CD14-positive monocyte (primary cell): Measurements from ENCODE around the gene EXOC6B. TPM values are rescaled to one million over a fixed set of nuclear protein-coding genes. Genes with fewer than 3 reads are reported as not detected.

Experiments
- DNase-seq, 3 donors: peaks; one replicate each; pipeline ENCODE4 v3.0.0-alpha.2; 2011 to 2022
- H2AFZ ChIP-seq: 2 replicates; pipeline ENCODE4 v1.6.0; 2012; ENCODE audit warnings: mild to moderate bottlenecking, low read depth, low read length, inconsistent platforms; ENCODE audit not compliant: insufficient read depth, poor library complexity, severe bottlenecking
- H3K27ac ChIP-seq, 2 donors: 1 replicate in 1 of 2; 2 replicates in 1 of 2; pipeline ENCODE4 v1.5.1; 2012 to 2013; ENCODE audit warnings: low read length in 2 of 2, control low read depth in 1 of 2, inconsistent platforms in 1 of 2, low read depth in 1 of 2, mild to moderate bottlenecking in 1 of 2
- H3K27me3 ChIP-seq, 2 donors: one replicate each; pipeline versions ENCODE4 v1.6.0 to v1.6.1; 2011 to 2013; ENCODE audit warnings: low read length in 2 of 2; ENCODE audit not compliant: control insufficient read depth in 2 of 2, insufficient read depth in 2 of 2
- H3K36me3 ChIP-seq, 2 donors: replicated peaks in 1 of 2; 1 replicate in 1 of 2; 2 replicates in 1 of 2; pipeline versions ENCODE4 v1.5.1 to v1.6.1; 2012 to 2013; ENCODE audit warnings: low read length in 2 of 2, control low read depth in 1 of 2, inconsistent platforms in 1 of 2, mild to moderate bottlenecking in 1 of 2; ENCODE audit not compliant: insufficient read depth in 2 of 2, control insufficient read depth in 1 of 2
- H3K4me1 ChIP-seq, 2 donors: 1 replicate in 1 of 2; 2 replicates in 1 of 2; pipeline versions ENCODE4 v1.5.1 to v1.6.1; 2012 to 2013; ENCODE audit warnings: low read length in 2 of 2, control low read depth in 1 of 2, inconsistent platforms in 1 of 2, mild to moderate bottlenecking in 1 of 2, moderate library complexity in 1 of 2; ENCODE audit not compliant: insufficient read depth in 2 of 2, control insufficient read depth in 1 of 2
- H3K4me2 ChIP-seq: replicated peaks from 2 replicates; pipeline ENCODE3; 2012; ENCODE audit warnings: low read length, moderate library complexity, mild to moderate bottlenecking; ENCODE audit not compliant: poor library complexity, severe bottlenecking; ENCODE audit errors: extremely low read depth
- H3K4me3 ChIP-seq, 3 experiments: fragments of 200-600 bp in 1 of 3; sonication (generic) in 1 of 3; replicated peaks in 1 of 3; 1 replicate in 2 of 3; 2 replicates in 1 of 3; pipeline ENCODE4 v1.5.1; 2011 to 2013; ENCODE audit warnings: low read length in 3 of 3, mild to moderate bottlenecking in 3 of 3, control low read depth in 2 of 3, low read depth in 2 of 3, inconsistent platforms in 1 of 3, moderate library complexity in 1 of 3
- H3K79me2 ChIP-seq: 2 replicates; pipeline ENCODE4 v1.6.0; 2012; ENCODE audit warnings: mild to moderate bottlenecking, control low read depth, inconsistent platforms, low read length, moderate library complexity; ENCODE audit not compliant: insufficient read depth
- H3K9ac ChIP-seq: 2 replicates; pipeline ENCODE4 v1.6.0; 2017; ENCODE audit warnings: low read length, mild to moderate bottlenecking; ENCODE audit not compliant: insufficient read depth, poor library complexity, severe bottlenecking
- H3K9me3 ChIP-seq, 2 donors: replicated peaks in 1 of 2; 1 replicate in 1 of 2; 2 replicates in 1 of 2; pipeline versions ENCODE4 v1.5.1 to v1.6.1; 2012 to 2013; ENCODE audit warnings: low read length in 2 of 2, control low read depth in 1 of 2; ENCODE audit not compliant: control insufficient read depth in 1 of 2, insufficient read depth in 1 of 2
- H4K20me1 ChIP-seq: 2 replicates; pipeline ENCODE4 v1.6.0; 2012; ENCODE audit warnings: mild to moderate bottlenecking, low read length, control low read depth, moderate library complexity; ENCODE audit not compliant: insufficient read depth
- H3K27ac Mint-ChIP-seq, 7 donors: one replicate each; pipeline ENCODE4 v1.8.0; 2020; ENCODE audit warnings: mild to moderate bottlenecking in 7 of 7, mixed read lengths in 7 of 7, moderate library complexity in 6 of 7, inconsistent platforms in 2 of 7
- H3K27me3 Mint-ChIP-seq, 3 donors: one replicate each; pipeline ENCODE4 v1.8.0; 2021 to 2022; ENCODE audit warnings: low read depth in 3 of 3, mild to moderate bottlenecking in 3 of 3, mixed read lengths in 3 of 3, moderate library complexity in 3 of 3, inconsistent platforms in 1 of 3
- H3K36me3 Mint-ChIP-seq, 2 donors: one replicate each; pipeline ENCODE4 v1.8.0; 2020; ENCODE audit warnings: mixed read lengths in 2 of 2, inconsistent platforms in 1 of 2, mild to moderate bottlenecking in 1 of 2
- H3K4me1 Mint-ChIP-seq: one replicate; pipeline ENCODE4 v1.8.0; 2020; ENCODE audit warnings: mild to moderate bottlenecking, mixed read lengths
- H3K4me3 Mint-ChIP-seq, 2 donors: one replicate each; pipeline ENCODE4 v1.8.0; 2020; ENCODE audit warnings: mild to moderate bottlenecking in 2 of 2, mixed read lengths in 2 of 2, moderate library complexity in 1 of 2
- H3K9me3 Mint-ChIP-seq, 7 donors: one replicate each; pipeline ENCODE4 v1.8.0; 2020 to 2022; ENCODE audit warnings: mixed read lengths in 7 of 7, mild to moderate bottlenecking in 6 of 7, moderate library complexity in 6 of 7, inconsistent platforms in 2 of 7
- WGBS: methylation state at CpG from one replicate; pipeline ENCODE4 v1.1.5; 2013; ENCODE audit warnings: missing lambda C conversion rate; ENCODE audit not compliant: insufficient coverage; 5-methylcytosine and 5-hydroxymethylcytosine counted together
- intact Hi-C, 2 donors: fragments of 100-400 bp; cut with micrococcal nuclease; formaldehyde crosslinking; loops; one replicate each; pipeline versions ENCODE4 v1.15.0 to v1.15.1; 2023
- polyA plus RNA-seq, 3 donors: library from polyadenylated mRNA; depleted of rRNA in 1 of 3; unstranded in 2 of 3; stranded (reverse) in 1 of 3; fragments of 300-500 nt in 2 of 3; fragments of >200 nt in 1 of 3; fragmentation: Illumina TruSeq in 2 of 3; gene quantifications; 1 replicate in 2 of 3; 2 replicates in 1 of 3; pipeline ENCODE4 v1.2.3, GENCODE V29; 2012 to 2021
- TF ChIP-seq, protein P1 (sequence below): fragments of 200-600 bp; IDR thresholded peaks from one replicate; pipeline ENCODE4 v1.8.0; 2022; ENCODE audit warnings: antibody characterized with exemption, mild to moderate bottlenecking

EXOC6B gene
- polyA plus RNA-seq, 3 donors, result 1.8 to 2.8 (median 2.1) TPM

DNA sequence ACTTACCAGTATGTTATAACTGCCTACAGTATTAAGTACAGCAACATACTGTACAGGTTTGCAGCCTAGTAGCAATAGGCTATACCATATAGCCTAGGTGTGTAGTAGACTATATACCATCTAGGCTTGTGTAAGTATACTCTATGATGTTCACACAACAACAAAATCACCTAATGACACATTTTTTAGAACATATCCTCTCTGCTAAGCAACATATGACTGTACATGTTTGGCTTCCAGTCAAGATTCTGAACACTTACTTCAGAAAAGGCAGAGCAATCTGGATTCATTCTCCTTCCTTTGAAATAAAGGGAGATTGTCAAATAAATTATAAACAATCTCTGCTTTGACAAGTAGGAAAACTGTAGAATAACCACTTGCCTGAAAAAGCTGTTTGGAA lies 81.8 kb downstream of the EXOC6B start:
- Histone ChIP-seq H3K36me3 (no peaks in the 10 kb centered on the region), H3K4me1 (no peaks in the 10 kb centered on the region), H3K4me2 (no peak overlapping the region), H3K9me3 (no peaks in the 10 kb centered on the region), H2AFZ (no peak overlapping the region), H4K20me1 (no peaks in the 10 kb centered on the region), H3K27ac (no peak overlapping the region), H3K79me2 (no peaks in the 10 kb centered on the region), H3K9ac (no peak overlapping the region), H3K27me3 (no peaks in the 10 kb centered on the region), H3K4me3 (no peak overlapping the region)
- Mint-ChIP-seq H3K27me3 (no peaks in the 10 kb centered on the region), H3K36me3 (no peaks in the 10 kb centered on the region), H3K27ac (no peak overlapping the region), H3K4me3 (no peak overlapping the region), H3K9me3 (no peaks in the 10 kb centered on the region), H3K4me1 (no peaks in the 10 kb centered on the region)
- TF ChIP-seq, protein P1, sequence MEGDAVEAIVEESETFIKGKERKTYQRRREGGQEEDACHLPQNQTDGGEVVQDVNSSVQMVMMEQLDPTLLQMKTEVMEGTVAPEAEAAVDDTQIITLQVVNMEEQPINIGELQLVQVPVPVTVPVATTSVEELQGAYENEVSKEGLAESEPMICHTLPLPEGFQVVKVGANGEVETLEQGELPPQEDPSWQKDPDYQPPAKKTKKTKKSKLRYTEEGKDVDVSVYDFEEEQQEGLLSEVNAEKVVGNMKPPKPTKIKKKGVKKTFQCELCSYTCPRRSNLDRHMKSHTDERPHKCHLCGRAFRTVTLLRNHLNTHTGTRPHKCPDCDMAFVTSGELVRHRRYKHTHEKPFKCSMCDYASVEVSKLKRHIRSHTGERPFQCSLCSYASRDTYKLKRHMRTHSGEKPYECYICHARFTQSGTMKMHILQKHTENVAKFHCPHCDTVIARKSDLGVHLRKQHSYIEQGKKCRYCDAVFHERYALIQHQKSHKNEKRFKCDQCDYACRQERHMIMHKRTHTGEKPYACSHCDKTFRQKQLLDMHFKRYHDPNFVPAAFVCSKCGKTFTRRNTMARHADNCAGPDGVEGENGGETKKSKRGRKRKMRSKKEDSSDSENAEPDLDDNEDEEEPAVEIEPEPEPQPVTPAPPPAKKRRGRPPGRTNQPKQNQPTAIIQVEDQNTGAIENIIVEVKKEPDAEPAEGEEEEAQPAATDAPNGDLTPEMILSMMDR, result no peak
- intact Hi-C loops, result loop anchor here in 1 of 2 donors (10.0 kb wide), 1 partner anchor 819 kb away; no protein-coding TSS in a partner anchor
- DNase-seq, result no peak

DNA sequence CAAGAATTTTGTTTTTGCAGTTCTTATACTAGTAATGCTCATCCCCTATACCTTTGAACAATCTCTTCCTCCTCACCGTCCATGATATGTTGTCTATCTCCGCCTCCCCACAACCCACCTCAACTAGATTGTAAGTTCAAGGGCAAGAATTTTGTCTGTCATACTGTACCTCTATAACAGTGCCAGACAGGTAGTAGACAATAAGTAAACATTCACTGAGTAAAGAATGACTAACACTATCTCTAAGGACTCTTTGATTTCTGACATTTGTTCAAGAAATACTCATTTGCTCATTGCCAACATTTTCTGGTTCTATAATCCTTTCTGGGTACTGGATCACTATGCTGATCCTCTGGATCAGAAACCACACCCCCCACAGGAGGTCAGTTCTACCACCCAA lies 82.4 kb downstream of the EXOC6B start:
- 100% methylated on average over 1 of the region's 2 CpGs for WGBS
- H3K79me2 ChIP-seq, result no peaks in the 10 kb centered on the region
- H3K36me3 ChIP-seq, result no peaks in the 10 kb centered on the region
- H3K4me3 ChIP-seq, result no peak overlapping the region
- H2AFZ ChIP-seq, result no peak overlapping the region
- no peak overlapping the region for H3K27ac Mint-ChIP-seq
- no peaks in the 10 kb centered on the region for H3K4me1 ChIP-seq
- TF ChIP-seq, protein P1, result no peak
- no peak overlapping the region for H3K4me2 ChIP-seq
- no peaks in the 10 kb centered on the region for H3K36me3 Mint-ChIP-seq
- no peak overlapping the region for H3K27ac ChIP-seq
- DNase-seq, result no peak
- H3K27me3 ChIP-seq, result no peaks in the 10 kb centered on the region
- no peak overlapping the region for H3K4me3 Mint-ChIP-seq
- H3K9ac ChIP-seq, result no peak overlapping the region
- H3K4me1 Mint-ChIP-seq, result no peaks in the 10 kb centered on the region
- H3K9me3 ChIP-seq, result no peaks in the 10 kb centered on the region
- H3K9me3 Mint-ChIP-seq, result no peaks in the 10 kb centered on the region
- intact Hi-C loops, result loop anchor here in 1 of 2 donors (10.0 kb wide), 1 partner anchor 819 kb away; no protein-coding TSS in a partner anchor
- H4K20me1 ChIP-seq, result no peaks in the 10 kb centered on the region
- no peaks in the 10 kb centered on the region for H3K27me3 Mint-ChIP-seq
